ENCODE results near the gene IBTK.

- no peak for TF ChIP-seq USF2 (IDR thresholded peaks at IDR 0.05; ENCODE audit: low read depth, low read length)
- TF ChIP-seq FOS (IDR thresholded peaks at IDR 0.05; ENCODE audit: low read depth, low read length): no peak
- no peak for TF ChIP-seq POLR2A (IDR thresholded peaks at IDR 0.05; ENCODE audit: low read depth, low read length)
Observed at GRCh38 chr6:82239597-82239996, 7.9 kb downstream of the IBTK start.

Data from IMR-90 (cell line).